A549 (cell line): ENCODE measurements around the gene SEMA4D.

Source experiments
- CHD2 ChIP-seq: fragments of 150-350 bp; IDR thresholded peaks from 2 replicates; pipeline ENCODE4 v1.6.1; 2014; ENCODE audit warnings: low read length; ENCODE audit not compliant: partially characterized antibody
- CTCF ChIP-seq: fragments of >200 bp; sonication (Bioruptor Twin); formaldehyde crosslinking; IDR thresholded peaks from 3 replicates; pipeline ENCODE4 v1.5.1; 2016
- JUN ChIP-seq, 2 experiments: fragments of >200 bp; sonication (Bioruptor Twin); formaldehyde crosslinking; IDR thresholded peaks; 2 replicates in 1 of 2; 3 replicates in 1 of 2; pipeline ENCODE4 v1.6.1; 2016 to 2017
- REST ChIP-seq: fragments of 200-600 bp; sonication (generic); IDR thresholded peaks from 2 replicates; pipeline ENCODE4 v1.6.1; 2016; ENCODE audit warnings: antibody characterized with exemption, mild to moderate bottlenecking, moderate library complexity
- SMC3 ChIP-seq: fragments of >200 bp; sonication (Bioruptor Twin); formaldehyde crosslinking; IDR thresholded peaks from 3 replicates; pipeline ENCODE4 v1.6.1; 2018; ENCODE audit warnings: inconsistent platforms
- ZNF302 ChIP-seq: fragments of 250-450 bp; sonication (Bioruptor Pico); IDR thresholded peaks from 2 replicates; pipeline ENCODE4 v1.9.0; 2021; ENCODE audit warnings: inconsistent platforms, mild to moderate bottlenecking, moderate library complexity

GRCh38 chr9:89350988-89351557 is 146.8 kb downstream of the SEMA4D start:
- TF ChIP-seq JUN (IDR thresholded peaks at IDR 0.05) (no peak), ZNF302 (CRISPR knock-in tag) (no peak), CTCF (no peak), SMC3 (no peak), CHD2 (no peak), REST (no peak)
